ENCODE data around the gene NTN3. TPM values are rescaled to one million over a fixed set of nuclear protein-coding genes. Genes with fewer than 3 reads are reported as not detected.

The NTN3 gene
- total and polyA plus RNA-seq, 2 of the 8 experiments (the other 6 are each of a cell fraction or from before 2014, with no cell fraction given) = 0.30 to 0.34 TPM

DNA sequence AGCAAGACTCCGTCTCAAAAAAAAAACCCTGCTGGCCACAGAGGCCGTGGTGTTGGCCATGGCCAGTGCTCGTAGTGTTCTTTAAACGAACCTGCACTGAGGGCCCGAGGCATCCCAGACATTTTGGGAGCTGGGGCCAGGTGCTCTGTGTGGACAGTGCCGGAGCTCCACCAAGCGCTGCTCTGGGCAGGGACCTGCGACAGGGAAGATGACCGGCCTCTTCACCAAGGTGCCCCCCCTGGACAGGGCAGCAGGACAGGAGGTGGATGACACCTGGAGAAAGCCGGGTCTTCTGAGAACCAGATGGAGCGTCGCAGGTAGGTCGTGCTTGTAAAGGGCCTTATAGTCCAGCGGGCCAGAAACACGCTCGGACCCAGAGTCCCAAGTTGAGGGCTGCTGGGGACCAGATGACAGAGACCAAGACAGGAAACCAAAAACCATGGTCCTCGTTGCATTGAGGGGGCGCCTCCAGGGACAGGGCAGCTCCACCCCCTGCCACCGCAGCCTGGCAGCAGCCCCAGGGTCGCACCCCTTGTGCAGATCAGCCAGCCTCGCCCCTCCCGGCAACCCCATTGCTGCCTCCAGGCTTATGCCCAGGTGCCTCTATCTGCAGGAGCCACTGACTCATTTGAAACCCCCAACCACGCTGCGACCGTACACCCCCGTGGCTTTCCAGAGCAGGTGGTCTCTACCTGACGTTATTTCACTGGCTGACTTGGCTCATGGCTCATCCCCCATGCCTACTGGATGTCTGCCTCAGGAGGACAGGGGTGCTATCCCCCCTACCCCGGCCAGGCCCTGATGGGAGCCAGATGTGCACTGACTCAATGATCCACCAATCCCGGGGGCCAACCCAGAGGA, 4.2 kb upstream of the NTN3 start:
- Histone ChIP-seq H2AK5ac (ENCODE audit: low read depth, low read length) (no peak overlapping the region), H3K27ac (ENCODE audit: low read depth, low read length) (no peak overlapping the region), H3K27me3 (replicated peaks in 1 of 4; ENCODE audit: control insufficient read depth in 3 of 4, extremely low read depth in 1 of 4, insufficient read depth in 3 of 4, low read length in 3 of 4) (peaks cover 10 to 37% (median 32%) of the 10 kb centered on the region in 4 experiments), H3K4me3 (ENCODE audit: extremely low read depth in 1 of 4, insufficient read depth in 2 of 4, low read depth in 3 of 4, low read length in 4 of 4) (peak overlapping the region in 1 of 4 experiments; percentile 73; a peak in 1 of 8 replicates), H3K4ac (replicated peaks; ENCODE audit: insufficient read length, low read depth, low read length) (no peak overlapping the region), H2BK120ac (replicated peaks; ENCODE audit: low read depth, low read length) (no peak overlapping the region), H4K5ac (ENCODE audit: insufficient read length, low read depth, low read length) (no peak overlapping the region), H3K23ac (ENCODE audit: insufficient read length) (no peak overlapping the region), H3K9ac (replicated peaks in 1 of 4; ENCODE audit: extremely low read depth in 1 of 4, low read depth in 3 of 4, low read length in 3 of 4) (peak overlapping the region in 2 of 4 experiments; percentile 54; a peak in 3 of 7 replicates), H3K4me1 (replicated peaks in 1 of 4; ENCODE audit: control insufficient read depth in 3 of 4, insufficient read depth in 4 of 4, low read length in 3 of 4) (peaks cover 0 to 32% (median 23%) of the 10 kb centered on the region in 4 experiments; a peak in 6 of 7 replicates), H4K8ac (ENCODE audit: extremely low read depth, insufficient read depth, low read length) (no peak overlapping the region; the same call in none of the 2 replicates), H3K36me3 (ENCODE audit: control insufficient read depth in 2 of 4, insufficient read depth in 4 of 4, low read length in 3 of 4) (peaks cover 0 to 11% (median 6%) of the 10 kb centered on the region in 4 experiments; a peak in 3 of 8 replicates), H3K79me1 (ENCODE audit: low read depth, low read length) (no peaks in the 10 kb centered on the region), H2BK5ac (ENCODE audit: low read depth, low read length) (peak overlapping the region; percentile 83; the same call in 1 of the 2 replicates), H2BK15ac (ENCODE audit: low read length) (no peak overlapping the region), H4K20me1 (replicated peaks in 1 of 2; ENCODE audit: control insufficient read depth in 1 of 2, insufficient read depth in 2 of 2, low read length in 2 of 2) (peaks cover 2 to 3% of the 10 kb centered on the region in 2 experiments), H3K23me2 (ENCODE audit: low read depth, low read length) (peaks cover 14% of the 10 kb centered on the region; the same call in 1 of the 2 replicates), H3K9me3 (ENCODE audit: insufficient read depth in 2 of 2, low read depth in 1 of 2, low read length in 1 of 2) (no peaks in the 10 kb centered on the region), H3K56ac (replicated peaks; ENCODE audit: insufficient read length, low read depth, low read length) (no peak overlapping the region), H3K14ac (ENCODE audit: insufficient read length) (no peak overlapping the region), H3K4me2 (ENCODE audit: insufficient read depth in 1 of 2, low read depth in 2 of 2, low read length in 2 of 2) (peak overlapping the region; percentile 88 to 94), H2AFZ (ENCODE audit: low read length) (no peak overlapping the region), H2BK20ac (ENCODE audit: low read length) (no peak overlapping the region), H3K18ac (ENCODE audit: extremely low read depth, low read length) (peak overlapping the region; percentile 48; the same call in 1 of the 2 replicates), H2BK12ac (ENCODE audit: low read depth, low read length) (peak overlapping the region; percentile 75; the same call in 1 of the 2 replicates), H3K79me2 (ENCODE audit: control insufficient read depth in 1 of 2, insufficient read depth in 2 of 2, low read length in 2 of 2) (no peaks in the 10 kb centered on the region), H4K91ac (replicated peaks; ENCODE audit: insufficient read length, low read length) (no peak overlapping the region)
- FAIRE-seq = no peak
- POLR2A ChIA-PET (ENCODE audit: partially characterized antibody) = interaction anchor here (0.7 to 2.3 kb wide), 9 partner anchors 8 to 312 kb away, joined by 3 to 21 read pairs (median 3); partner anchors contain the start of genes TEDC2 and TRAF7
- 87% methylated on average over 27 of the region's 29 CpGs; no CpG with 5 or more reads in 1 of the 2 experiments for WGBS, 2 experiments (ENCODE audit: extremely low coverage in 1 of 2, insufficient coverage in 1 of 2, insufficient read length in 1 of 2, insufficient replicate concordance in 2 of 2, low coverage in 1 of 2, low lambda C conversion rate in 2 of 2, missing lambda C conversion rate in 1 of 2)
- CTCF ChIA-PET (ENCODE audit: partially characterized antibody) = interaction anchor here (0.6 to 1.3 kb wide), 4 partner anchors 11 to 1409 kb away, joined by 3 to 4 read pairs (median 4); no protein-coding TSS in a partner anchor
- no peak for DNase-seq (ENCODE audit: low read depth in 1 of 2, low spot score in 2 of 2)
- TF ChIP-seq CHD1 (IDR thresholded peaks at IDR 0.05; ENCODE audit: low read depth, low read length) = no peak
- no peak for TF ChIP-seq SRF (IDR thresholded peaks at IDR 0.05; ENCODE audit: low read depth, low read length)
- TF ChIP-seq POLR2A (IDR thresholded peaks at IDR 0.05; ENCODE audit: control extremely low read depth in 1 of 2, low read depth in 2 of 2, low read length in 2 of 2) = no peak
- TF ChIP-seq TBP (IDR thresholded peaks at IDR 0.05; ENCODE audit: low read depth, low read length) = no peak
- TF ChIP-seq CREB1 (IDR thresholded peaks at IDR 0.05) = no peak
- no peak for TF ChIP-seq SAP30 (IDR thresholded peaks at IDR 0.05; ENCODE audit: insufficient read depth, insufficient replicate concordance, low read length)
- no peak for TF ChIP-seq POU5F1 (IDR thresholded peaks at IDR 0.05; ENCODE audit: low read depth, low read length)
- TF ChIP-seq SP1 (IDR thresholded peaks at IDR 0.05; ENCODE audit: low read depth, low read length) = no peak
- TF ChIP-seq TAF1 (IDR thresholded peaks at IDR 0.05; ENCODE audit: low read depth, low read length) = no peak
- no peak for TF ChIP-seq CEBPB (IDR thresholded peaks at IDR 0.05; ENCODE audit: low read depth, low read length)
- TF ChIP-seq SIX5 (IDR thresholded peaks at IDR 0.05; ENCODE audit: low read depth, low read length) = no peak
- TF ChIP-seq, protein P1, sequence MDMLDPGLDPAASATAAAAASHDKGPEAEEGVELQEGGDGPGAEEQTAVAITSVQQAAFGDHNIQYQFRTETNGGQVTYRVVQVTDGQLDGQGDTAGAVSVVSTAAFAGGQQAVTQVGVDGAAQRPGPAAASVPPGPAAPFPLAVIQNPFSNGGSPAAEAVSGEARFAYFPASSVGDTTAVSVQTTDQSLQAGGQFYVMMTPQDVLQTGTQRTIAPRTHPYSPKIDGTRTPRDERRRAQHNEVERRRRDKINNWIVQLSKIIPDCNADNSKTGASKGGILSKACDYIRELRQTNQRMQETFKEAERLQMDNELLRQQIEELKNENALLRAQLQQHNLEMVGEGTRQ (IDR thresholded peaks at IDR 0.05; ENCODE audit: low read length) = no peak
